SK-N-SH treated with all-trans-retinoic acid at 6 μM for 48 hours (cell line): ENCODE measurements around the gene SUPT4H1.

Source experiments
- ATAC-seq: fragments of 200-7000 bp; cut with Tn5 transposase; 3 replicates; pipeline ENCODE4 v1.9.1; 2020; ENCODE audit warnings: mild to moderate bottlenecking, moderate library complexity
- CSDC2 ChIP-seq: fragments of 250-450 bp; sonication (Bioruptor Pico); IDR thresholded peaks from 2 replicates; pipeline ENCODE4 v1.5.0; 2020; ENCODE audit warnings: mild to moderate bottlenecking, moderate library complexity
- GLIS3 ChIP-seq: fragments of 250-450 bp; sonication (Bioruptor Pico); IDR thresholded peaks from 2 replicates; pipeline ENCODE4 v1.5.0; 2020; ENCODE audit warnings: mild to moderate bottlenecking, moderate library complexity
- ISL1 ChIP-seq: fragments of 250-450 bp; sonication (Bioruptor Pico); IDR thresholded peaks from 2 replicates; pipeline ENCODE4 v2.1.2; 2022; ENCODE audit warnings: mild to moderate bottlenecking, moderate library complexity

The SUPT4H1 gene

DNA sequence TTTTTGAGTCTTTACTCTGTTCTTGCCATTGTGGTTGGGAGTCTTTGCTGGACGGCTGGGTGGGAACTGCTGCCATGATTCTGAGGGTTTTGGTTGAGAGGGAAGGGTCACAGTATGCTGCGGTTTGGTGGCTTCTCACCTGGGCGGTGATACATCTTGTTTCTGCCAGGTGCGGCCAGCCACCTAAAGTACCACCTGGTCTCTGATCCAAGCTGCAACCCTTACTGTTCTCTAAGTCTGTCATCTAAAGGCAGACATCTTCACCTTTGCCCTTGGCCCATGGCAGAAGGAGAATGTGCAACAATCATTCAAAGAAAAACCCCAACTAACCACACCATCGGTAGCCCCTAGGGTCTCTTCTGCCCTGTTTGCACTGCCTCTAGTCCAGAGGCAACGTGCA, 51.7 kb downstream of the SUPT4H1 start:
- TF ChIP-seq GLIS3 (CRISPR knock-in tag) (no peak), ISL1 (CRISPR knock-in tag) (no peak), CSDC2 (CRISPR knock-in tag) (no peak)
- ATAC-seq = no peak
